ENCODE results near the gene RASA3. TPM values are rescaled to one million over a fixed set of nuclear protein-coding genes. Genes with fewer than 3 reads are reported as not detected.
"Not testable (repeated sequence)": the region's sequence is repeated elsewhere in the genome, so short reads cannot be mapped to it uniquely, and the experiment has no call there.

Gene RASA3
- total RNA-seq, 1 experiment from 2014 or later = 9.1 TPM

- POLR2A ChIA-PET (ENCODE audit: unreplicated experiment) = no interaction called here
- no peak overlapping the region for H2AFZ ChIP-seq (ENCODE audit: low read length)
These were observed 142.0 kb downstream of the RASA3 start for GRCh38 chr13:113990321-113990837.

GRCh38 chr13:113989585-113990300 is 142.7 kb downstream of the RASA3 start:
- no peak for DNase-seq
- H3K9me3 ChIP-seq (ENCODE audit: low read length) = no peaks in the 10 kb centered on the region

More at GRCh38 chr13:113990321-113990837, 142.0 kb downstream of the RASA3 start:
- no peaks in the 10 kb centered on the region for H3K9me2 ChIP-seq (replicated peaks; ENCODE audit: low read length)
- no peak overlapping the region for H3K9ac ChIP-seq (ENCODE audit: low read length)
- H3K4me1 ChIP-seq (ENCODE audit: insufficient read depth, low read length) = no peaks in the 10 kb centered on the region
- no peaks in the 10 kb centered on the region for H3F3A ChIP-seq (ENCODE audit: low read length, unreplicated experiment)
- H3K27ac ChIP-seq (ENCODE audit: low read length) = no peak overlapping the region
- no peaks in the 10 kb centered on the region for H3K9me3 ChIP-seq (ENCODE audit: low read length)
- no peaks in the 10 kb centered on the region for H3K79me2 ChIP-seq (ENCODE audit: low read length)
- intact Hi-C loops (cut with micrococcal nuclease) = no loop called here
- no TSS peak for BruUV-seq (replicated peaks)
- H3K27me3 ChIP-seq (ENCODE audit: low read length) = no peaks in the 10 kb centered on the region
- H3K36me3 ChIP-seq (ENCODE audit: low read depth, low read length) = peaks cover 4% of the 10 kb centered on the region; the same call in 1 of the 2 replicates
- ATAC-seq (no peak), DNase-seq (no peak)
- CTCF ChIA-PET = no interaction called here
- TF ChIP-seq CTCF (conservative IDR thresholded peaks at IDR 0.05; ENCODE audit: low read depth, low read length) (no peak), EZH2 (IDR thresholded peaks at IDR 0.05; ENCODE audit: low read length, unreplicated experiment) (no peak), EZH2phosphoT487 (IDR thresholded peaks at IDR 0.05; ENCODE audit: borderline replicate concordance, low read length) (no peak)
- no peaks in the 10 kb centered on the region for H4K20me1 ChIP-seq (ENCODE audit: low read length)
- no peak overlapping the region for H3K4me2 ChIP-seq (ENCODE audit: low read length)
- no peak overlapping the region for H3K4me3 ChIP-seq (ENCODE audit: low read length)

GRCh38 chr13:113988859-113989258 is 143.6 kb downstream of the RASA3 start:
- H3K27me3 ChIP-seq (ENCODE audit: low read length); H3K9me3 ChIP-seq (ENCODE audit: low read length); CTCF ChIA-PET; ATAC-seq; H4K20me1 ChIP-seq (ENCODE audit: low read length); H3K27ac ChIP-seq (ENCODE audit: low read length); H3K4me2 ChIP-seq (ENCODE audit: low read length); H3K36me3 ChIP-seq (ENCODE audit: low read depth, low read length); BruUV-seq (replicated peaks); H3K79me2 ChIP-seq (ENCODE audit: low read length); POLR2A ChIA-PET (ENCODE audit: unreplicated experiment); H2AFZ ChIP-seq (ENCODE audit: low read length); DNase-seq; H3K4me1 ChIP-seq (ENCODE audit: insufficient read depth, low read length); H3F3A ChIP-seq (ENCODE audit: low read length, unreplicated experiment); H3K4me3 ChIP-seq (ENCODE audit: low read length); H3K9ac ChIP-seq (ENCODE audit: low read length); H3K9me2 ChIP-seq (replicated peaks; ENCODE audit: low read length); intact Hi-C loops (cut with micrococcal nuclease): not testable (repeated sequence)

More at GRCh38 chr13:113989585-113990300, 142.7 kb downstream of the RASA3 start:
- no peak for ATAC-seq
- Histone ChIP-seq H3K9me2 (replicated peaks; ENCODE audit: low read length) (no peaks in the 10 kb centered on the region), H3K4me3 (ENCODE audit: low read length) (no peak overlapping the region), H4K20me1 (ENCODE audit: low read length) (no peaks in the 10 kb centered on the region), H3K27ac (ENCODE audit: low read length) (no peak overlapping the region), H3K4me2 (ENCODE audit: low read length) (no peak overlapping the region), H3K9ac (ENCODE audit: low read length) (no peak overlapping the region), H3K36me3 (ENCODE audit: low read depth, low read length) (peaks cover 4% of the 10 kb centered on the region; the same call in 1 of the 2 replicates), H3F3A (ENCODE audit: low read length, unreplicated experiment) (no peaks in the 10 kb centered on the region), H3K79me2 (ENCODE audit: low read length) (no peaks in the 10 kb centered on the region), H2AFZ (ENCODE audit: low read length) (no peak overlapping the region), H3K27me3 (ENCODE audit: low read length) (no peaks in the 10 kb centered on the region), H3K4me1 (ENCODE audit: insufficient read depth, low read length) (no peaks in the 10 kb centered on the region)
- intact Hi-C loops (cut with micrococcal nuclease) = no loop called here
- BruUV-seq (replicated peaks) = no TSS peak
- TF ChIP-seq EZH2phosphoT487 (IDR thresholded peaks at IDR 0.05; ENCODE audit: borderline replicate concordance, low read length) (no peak), CTCF (conservative IDR thresholded peaks at IDR 0.05; ENCODE audit: low read depth, low read length) (no peak), EZH2 (IDR thresholded peaks at IDR 0.05; ENCODE audit: low read length, unreplicated experiment) (no peak)
- POLR2A ChIA-PET (ENCODE audit: unreplicated experiment) = no interaction called here
- CTCF ChIA-PET = no interaction called here
